ENCODE results near the gene SPAG16.

Gene SPAG16

DNA sequence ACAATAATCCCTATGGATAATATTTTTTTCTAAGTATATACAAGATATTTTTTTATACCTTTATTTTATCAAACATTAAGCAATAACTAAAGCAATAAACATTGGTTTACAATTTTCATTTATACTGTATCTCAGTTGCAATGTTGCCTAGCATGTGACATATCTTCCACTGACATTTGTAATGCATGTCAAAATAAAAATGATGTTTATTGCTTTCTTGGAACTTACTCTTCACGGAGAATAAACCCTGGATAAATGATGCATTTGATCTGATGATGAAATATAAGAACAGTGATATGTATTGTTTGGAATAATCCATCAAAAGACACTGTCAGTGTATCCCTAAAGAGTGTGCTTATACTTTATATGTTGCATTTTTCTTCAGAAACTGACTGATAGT is 135.7 kb downstream of the SPAG16 start:
- TF ChIP-seq EZH2phosphoT487 (IDR thresholded peaks at IDR 0.05; ENCODE audit: low read depth) (no peak), CTCF (IDR thresholded peaks at IDR 0.05; ENCODE audit: low read depth, low read length) (no peak)
- H2AFZ ChIP-seq (ENCODE audit: low read depth, low read length): no peak overlapping the region
- no peaks in the 10 kb centered on the region for H4K20me1 ChIP-seq (ENCODE audit: insufficient read depth, low read length)
- H3K4me1 ChIP-seq (ENCODE audit: low read length): no peaks in the 10 kb centered on the region
- no peak overlapping the region for H3K4me2 ChIP-seq (ENCODE audit: low read length)
- H3K27me3 ChIP-seq (ENCODE audit: low read depth, low read length): no peaks in the 10 kb centered on the region
- no peak overlapping the region for H3K27ac ChIP-seq (ENCODE audit: low read length)
- H3K9ac ChIP-seq (ENCODE audit: low read length): no peak overlapping the region
- H3K4me3 ChIP-seq (ENCODE audit: low read length): no peak overlapping the region
- no peaks in the 10 kb centered on the region for H3K36me3 ChIP-seq (replicated peaks; ENCODE audit: low read depth, low read length)
- no peaks in the 10 kb centered on the region for H3K9me3 ChIP-seq (ENCODE audit: insufficient read depth, low read length)
- H3K79me2 ChIP-seq (ENCODE audit: low read length): no peaks in the 10 kb centered on the region

DNA sequence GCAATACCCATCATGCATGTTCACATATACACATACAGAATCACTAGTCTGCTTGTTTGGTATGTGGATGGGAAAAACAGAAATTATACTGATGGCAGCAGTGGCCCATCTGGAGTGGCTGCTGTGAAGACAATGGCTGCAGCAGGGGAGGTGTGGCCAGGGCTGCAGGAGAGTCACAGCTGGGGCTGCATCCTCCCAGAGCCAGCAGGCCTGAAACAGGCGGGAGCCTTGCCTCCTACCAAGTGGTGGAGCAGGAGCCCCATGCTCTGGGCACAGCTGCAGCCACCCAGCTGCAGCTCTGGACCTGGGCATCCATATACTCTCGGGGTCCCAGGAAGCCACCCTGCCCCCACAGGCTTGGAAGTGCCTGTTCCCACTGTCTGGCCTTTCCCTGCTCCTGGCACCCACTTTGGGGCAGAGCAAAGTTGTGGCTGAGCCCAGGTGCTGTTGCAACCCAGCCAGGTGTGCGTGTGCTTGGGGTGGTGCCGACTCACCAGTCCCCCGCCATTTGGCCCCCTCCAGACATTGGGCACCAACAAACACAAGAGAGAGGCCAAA is 136.6 kb downstream of the SPAG16 start:
- Histone ChIP-seq H3K9ac (ENCODE audit: low read length) (no peak overlapping the region), H3K4me3 (ENCODE audit: low read length) (no peak overlapping the region), H3K9me3 (ENCODE audit: insufficient read depth, low read length) (no peaks in the 10 kb centered on the region), H3K4me1 (ENCODE audit: low read length) (no peaks in the 10 kb centered on the region), H3K27me3 (ENCODE audit: low read depth, low read length) (no peaks in the 10 kb centered on the region), H3K4me2 (ENCODE audit: low read length) (no peak overlapping the region), H2AFZ (ENCODE audit: low read depth, low read length) (no peak overlapping the region), H4K20me1 (ENCODE audit: insufficient read depth, low read length) (no peaks in the 10 kb centered on the region), H3K79me2 (ENCODE audit: low read length) (no peaks in the 10 kb centered on the region), H3K36me3 (replicated peaks; ENCODE audit: low read depth, low read length) (no peaks in the 10 kb centered on the region), H3K27ac (ENCODE audit: low read length) (no peak overlapping the region)
- TF ChIP-seq CTCF (IDR thresholded peaks at IDR 0.05; ENCODE audit: low read depth, low read length) (no peak), EZH2phosphoT487 (IDR thresholded peaks at IDR 0.05; ENCODE audit: low read depth) (no peak)

DNA sequence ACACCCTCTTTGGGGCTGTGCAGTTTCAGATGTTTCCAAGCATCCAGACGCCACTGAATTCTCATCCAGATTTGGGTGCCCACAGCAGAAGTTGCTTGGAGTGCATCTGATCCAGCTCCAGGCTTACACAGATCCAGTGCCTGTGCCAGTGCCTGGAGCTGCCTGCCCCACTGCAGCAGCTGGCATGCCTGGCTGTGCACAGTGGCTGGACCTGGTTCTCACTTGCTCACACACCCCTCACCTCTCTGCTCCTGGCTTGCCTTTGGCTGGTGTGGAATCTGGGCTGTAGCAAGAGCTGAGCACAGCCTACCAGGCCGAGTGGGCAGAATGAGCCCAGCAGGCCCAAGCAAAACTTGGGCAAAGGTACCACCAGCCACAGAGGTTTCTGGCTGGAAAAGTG is 137.9 kb downstream of the SPAG16 start:
- H3K4me3 ChIP-seq (ENCODE audit: low read length): no peak overlapping the region
- no peaks in the 10 kb centered on the region for H3K4me1 ChIP-seq (ENCODE audit: low read length)
- no peaks in the 10 kb centered on the region for H3K79me2 ChIP-seq (ENCODE audit: low read length)
- no peak overlapping the region for H3K9ac ChIP-seq (ENCODE audit: low read length)
- H3K9me3 ChIP-seq (ENCODE audit: insufficient read depth, low read length): no peaks in the 10 kb centered on the region
- H3K27ac ChIP-seq (ENCODE audit: low read length): no peak overlapping the region
- TF ChIP-seq EZH2phosphoT487 (IDR thresholded peaks at IDR 0.05; ENCODE audit: low read depth): no peak
- no peak for TF ChIP-seq CTCF (IDR thresholded peaks at IDR 0.05; ENCODE audit: low read depth, low read length)
- no peaks in the 10 kb centered on the region for H3K27me3 ChIP-seq (ENCODE audit: low read depth, low read length)
- H2AFZ ChIP-seq (ENCODE audit: low read depth, low read length): no peak overlapping the region
- H3K36me3 ChIP-seq (replicated peaks; ENCODE audit: low read depth, low read length): no peaks in the 10 kb centered on the region
- no peak overlapping the region for H3K4me2 ChIP-seq (ENCODE audit: low read length)
- no peaks in the 10 kb centered on the region for H4K20me1 ChIP-seq (ENCODE audit: insufficient read depth, low read length)

GRCh38 chr2:213425618-213426017 is 141.4 kb downstream of the SPAG16 start:
- Histone ChIP-seq H4K20me1 (ENCODE audit: insufficient read depth, low read length) (no peaks in the 10 kb centered on the region), H3K36me3 (replicated peaks; ENCODE audit: low read depth, low read length) (no peaks in the 10 kb centered on the region), H3K27me3 (ENCODE audit: low read depth, low read length) (no peaks in the 10 kb centered on the region), H3K79me2 (ENCODE audit: low read length) (no peaks in the 10 kb centered on the region), H3K9me3 (ENCODE audit: insufficient read depth, low read length) (peaks cover 8% of the 10 kb centered on the region; the same call in 1 of the 2 replicates), H3K27ac (ENCODE audit: low read length) (no peak overlapping the region), H3K4me3 (ENCODE audit: low read length) (no peak overlapping the region), H3K4me1 (ENCODE audit: low read length) (no peaks in the 10 kb centered on the region), H3K9ac (ENCODE audit: low read length) (no peak overlapping the region), H3K4me2 (ENCODE audit: low read length) (no peak overlapping the region), H2AFZ (ENCODE audit: low read depth, low read length) (no peak overlapping the region)
- TF ChIP-seq EZH2phosphoT487 (IDR thresholded peaks at IDR 0.05; ENCODE audit: low read depth) (no peak), CTCF (IDR thresholded peaks at IDR 0.05; ENCODE audit: low read depth, low read length) (no peak)
